HepG2 (cell line): ENCODE results near the gene GSTCD. TPM values are rescaled to one million over a fixed set of nuclear protein-coding genes. Genes with fewer than 3 reads are reported as not detected.

Experiments
- ATAC-seq: fragments of 200-7000 bp; cut with Tn5 transposase; 3 replicates; pipeline ENCODE4 v1.9.1; 2020; ENCODE audit warnings: mild to moderate bottlenecking, moderate library complexity
- BruUV-seq: library from RNA; stranded (reverse); fragments of 400-500 nt; replicated peaks from 2 replicates; lab custom pipeline; 2021; lab: Mats Ljungman, UMichigan
- CTCF ChIA-PET: fragments of 300-600 bp; formaldehyde crosslinking; extraction: SDS; loops from one replicate; lab custom pipeline; 2021; ENCODE audit warnings: low total read pairs, inconsistent platforms, low intra/inter-chr PET ratio; lab: Yijun Ruan, JAX
- POLR2A ChIA-PET: fragments of 350-600 bp; sonication (Branson Sonifier 250); formaldehyde crosslinking; loops from one replicate; lab custom pipeline; 2020; ENCODE audit warnings: antibody characterized with exemption, inconsistent platforms; lab: Yijun Ruan, JAX
- DNase-seq: peaks from one replicate; pipeline ENCODE4 v3.0.0-alpha.2; 2015; ENCODE audit warnings: low spot score
- FAIRE-seq: peaks from 3 replicates; lab custom pipeline; 2011; peaks lifted over from hg19 to GRCh38; lab: Jason Lieb, UNC
- H2AFZ ChIP-seq: one replicate; pipeline ENCODE4 v1.6.1; 2011; ENCODE audit warnings: low read length, inconsistent platforms
- H3K27ac ChIP-seq: fragments of 300-600 bp; 3 replicates; pipeline ENCODE4 v1.8.0; 2011; ENCODE audit warnings: mixed run types, mild to moderate bottlenecking, mixed read lengths, low read length, inconsistent platforms; ENCODE audit not compliant: insufficient read depth; ENCODE audit errors: extremely low read length
- H3K27me3 ChIP-seq, 2 experiments: fragments of 200-600 bp in 1 of 2; 2 replicates in 1 of 2; 3 replicates in 1 of 2; pipeline versions ENCODE4 v1.6.0 to v1.8.0; 2011; ENCODE audit warnings: low read length in 2 of 2, mild to moderate bottlenecking in 2 of 2, moderate library complexity in 2 of 2, inconsistent platforms in 1 of 2; ENCODE audit not compliant: insufficient read depth in 2 of 2, control insufficient read depth in 1 of 2
- H3K36me3 ChIP-seq, 2 experiments: fragments of 200-600 bp in 1 of 2; replicated peaks in 1 of 2; 2 replicates in 1 of 2; 3 replicates in 1 of 2; pipeline versions ENCODE4 v1.5.1 to v1.8.0; 2011; ENCODE audit warnings: low read length in 2 of 2, inconsistent platforms in 1 of 2; ENCODE audit not compliant: insufficient read depth in 2 of 2, control insufficient read depth in 1 of 2
- H3K4me1 ChIP-seq: 2 replicates; pipeline ENCODE4 v1.5.1; 2012; ENCODE audit warnings: low read length, inconsistent platforms; ENCODE audit not compliant: insufficient read depth
- H3K4me2 ChIP-seq: 2 replicates; pipeline ENCODE4 v1.6.0; 2011; ENCODE audit warnings: low read depth, low read length, inconsistent platforms
- H3K4me3 ChIP-seq, 3 experiments: fragments of 200-600 bp in 1 of 3; sonication (generic), shearing (Covaris generic) in 1 of 3; replicated peaks in 1 of 3; 2 replicates each; pipeline ENCODE4 v1.5.1; 2011 to 2016; ENCODE audit warnings: low read length in 3 of 3, inconsistent platforms in 2 of 3, low read depth in 2 of 3, mild to moderate bottlenecking in 2 of 3, control low read depth in 1 of 3, mixed read lengths in 1 of 3; ENCODE audit not compliant: insufficient read depth in 1 of 3
- H3K79me2 ChIP-seq: one replicate; pipeline ENCODE4 v1.6.1; 2011; ENCODE audit warnings: low read length, inconsistent platforms; ENCODE audit not compliant: insufficient read depth
- H3K9ac ChIP-seq: 2 replicates; pipeline ENCODE4 v1.6.0; 2011; ENCODE audit warnings: mild to moderate bottlenecking, low read depth, low read length, inconsistent platforms; ENCODE audit not compliant: insufficient read depth
- H3K9me3 ChIP-seq: 2 replicates; pipeline ENCODE4 v1.5.1; 2012; ENCODE audit warnings: mild to moderate bottlenecking, low read length
- H4K20me1 ChIP-seq: 2 replicates; pipeline ENCODE4 v1.6.0; 2011; ENCODE audit warnings: inconsistent platforms, mild to moderate bottlenecking, low read length, moderate library complexity; ENCODE audit not compliant: insufficient read depth
- ASH2L ChIP-seq: fragments of 300-600, 200-600 bp; sonication (generic); IDR thresholded peaks from 2 replicates; pipeline ENCODE4 v1.7.0; 2017; ENCODE audit warnings: low read depth, mild to moderate bottlenecking, moderate library complexity, mixed read lengths, low read length; ENCODE audit not compliant: insufficient read length
- EZH2 ChIP-seq: conservative IDR thresholded peaks from 2 replicates; pipeline ENCODE4 v1.6.1; 2012; ENCODE audit warnings: mild to moderate bottlenecking, low read depth, low read length, moderate library complexity
- HDAC1 ChIP-seq: sonication (generic); formaldehyde crosslinking; IDR thresholded peaks from 2 replicates; pipeline ENCODE4 v1.5.1; 2020; ENCODE audit warnings: mild to moderate bottlenecking, missing genetic modification reagents
- HOXA7 ChIP-seq: sonication (generic); formaldehyde crosslinking; IDR thresholded peaks from 2 replicates; pipeline ENCODE4 v1.8.1; 2022; ENCODE audit warnings: mild to moderate bottlenecking, missing genetic modification reagents, moderate library complexity
- SALL1 ChIP-seq: sonication (generic); formaldehyde crosslinking; IDR thresholded peaks from 2 replicates; pipeline ENCODE4 v1.8.0; 2022; ENCODE audit warnings: mild to moderate bottlenecking, missing genetic modification reagents
- ZNF292 ChIP-seq: sonication (generic); formaldehyde crosslinking; IDR thresholded peaks from 2 replicates; pipeline ENCODE4 v1.8.1; 2022; ENCODE audit warnings: mild to moderate bottlenecking, low read depth, missing genetic modification reagents, borderline replicate concordance
- ZNF619 ChIP-seq: sonication (generic); formaldehyde crosslinking; IDR thresholded peaks from 2 replicates; pipeline ENCODE4 v1.4.0; 2020; ENCODE audit warnings: mild to moderate bottlenecking, missing genetic modification reagents
- WGBS: methylation state at CpG from one replicate; pipeline ENCODE4 v1.1.6; 2017; ENCODE audit warnings: low lambda C conversion rate; 5-methylcytosine and 5-hydroxymethylcytosine counted together
- in situ Hi-C: cut with HindIII; loops from 2 replicates; pipeline ENCODE4 v1.10.0; 2017; ENCODE audit warnings: low pct_unique_long_range_greater_than_20kb; ENCODE audit not compliant: extremely low pct_ligation_motif_present
- intact Hi-C: fragments of 100-400 bp; cut with micrococcal nuclease; formaldehyde crosslinking; loops from one replicate; pipeline ENCODE4 v1.10.0; 2022; ENCODE audit not compliant: unreplicated experiment
- polyA plus RNA-seq, 8 experiments: library from polyadenylated mRNA; depleted of rRNA in 3 of 8; stranded (reverse) in 7 of 8; unstranded in 1 of 8; fragments of >200 nt; fragmentation: Illumina TruSeq in 4 of 8; extraction: Trizol in 4 of 8; gene quantifications; 2 replicates each; pipeline versions ENCODE4 v1.2.1 to v1.2.3, GENCODE V29; 2011 to 2016; ENCODE audit warnings: low read depth in 4 of 8, missing spikeins in 1 of 8, mixed read lengths in 1 of 8; ENCODE audit not compliant: insufficient read depth in 1 of 8
- total RNA-seq, 5 experiments: library from RNA; depleted of rRNA; stranded (reverse); fragments of >200 nt; fragmentation: Illumina TruSeq; extraction: Trizol; gene quantifications; 2 replicates each; pipeline ENCODE4 v1.2.3, GENCODE V29; 2016; ENCODE audit warnings: low read depth in 1 of 5
- TF ChIP-seq, protein P1 (sequence below): sonication (generic); formaldehyde crosslinking; IDR thresholded peaks from 2 replicates; pipeline ENCODE4 v1.5.1; 2020; ENCODE audit warnings: missing genetic modification reagents, mild to moderate bottlenecking, borderline replicate concordance

Gene GSTCD
- total and polyA plus RNA-seq, 2 of the 13 experiments (the other 11 are each of a cell fraction or from before 2014, with no cell fraction given) = 7.9 to 30.8 TPM

DNA sequence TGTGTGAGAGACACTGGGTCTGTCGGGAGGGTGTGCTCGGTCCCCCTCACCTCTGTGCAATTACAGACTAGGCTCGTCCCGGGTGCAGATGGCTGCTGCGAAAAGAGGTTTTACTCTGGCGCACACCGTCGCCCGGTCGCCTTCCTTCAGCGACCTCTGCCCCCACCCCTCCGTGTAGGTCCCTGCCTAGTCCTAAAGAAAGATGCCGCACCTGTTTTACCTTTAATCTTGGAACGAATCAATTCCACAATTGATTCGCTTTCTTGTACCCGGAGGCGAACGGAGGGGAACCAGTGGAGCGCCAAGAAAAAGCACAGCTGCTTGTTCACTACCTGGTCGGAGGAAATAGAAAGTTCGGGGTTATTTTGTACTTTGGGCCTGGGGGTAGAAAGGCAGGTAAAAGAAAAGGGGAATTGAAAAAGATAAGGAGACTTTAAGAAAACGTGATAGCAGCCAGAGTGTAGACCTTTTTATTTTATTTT is 187.9 kb downstream of the GSTCD start:
- Histone ChIP-seq H4K20me1 (no peaks in the 10 kb centered on the region; the same call in 1 of the 2 replicates), H3K9me3 (no peaks in the 10 kb centered on the region), H3K36me3 (no peaks in the 10 kb centered on the region), H3K27me3 (peaks cover 0 to 34% of the 10 kb centered on the region in 2 experiments; a peak in 2 of 5 replicates), H3K79me2 (no peaks in the 10 kb centered on the region), H3K4me1 (peaks cover 44% of the 10 kb centered on the region), H3K9ac (no peak overlapping the region), H3K4me2 (peak overlapping the region; percentile 86), H3K27ac (no peak overlapping the region), H3K4me3 (peak overlapping the region; percentile 58 to 75 (median 65)), H2AFZ (no peak overlapping the region)
- in situ Hi-C loops (no loop called here), intact Hi-C loops (loop anchor here (5.0 to 10.0 kb wide), 3 partner anchors 192 to 308 kb away; partner anchors contain the start of genes GSTCD and INTS12)
- ChIA-PET CTCF (no interaction called here), POLR2A (no interaction called here)
- BruUV-seq = no TSS peak
- TF ChIP-seq ZNF619 (CRISPR knock-in tag) = no peak
- peak; percentile 46; the same call in 1 of the 2 replicates for TF ChIP-seq HDAC1 (CRISPR knock-in tag)
- TF ChIP-seq SALL1 (CRISPR knock-in tag) = 0 out of 2 replicates have a peak, but pooled peaks have one; percentile 17
- TF ChIP-seq ASH2L = peak; percentile 20
- peak; percentile 26; the same call in 1 of the 2 replicates for TF ChIP-seq ZNF292 (CRISPR knock-in tag)
- no peak for TF ChIP-seq HOXA7
- TF ChIP-seq, protein P1, sequence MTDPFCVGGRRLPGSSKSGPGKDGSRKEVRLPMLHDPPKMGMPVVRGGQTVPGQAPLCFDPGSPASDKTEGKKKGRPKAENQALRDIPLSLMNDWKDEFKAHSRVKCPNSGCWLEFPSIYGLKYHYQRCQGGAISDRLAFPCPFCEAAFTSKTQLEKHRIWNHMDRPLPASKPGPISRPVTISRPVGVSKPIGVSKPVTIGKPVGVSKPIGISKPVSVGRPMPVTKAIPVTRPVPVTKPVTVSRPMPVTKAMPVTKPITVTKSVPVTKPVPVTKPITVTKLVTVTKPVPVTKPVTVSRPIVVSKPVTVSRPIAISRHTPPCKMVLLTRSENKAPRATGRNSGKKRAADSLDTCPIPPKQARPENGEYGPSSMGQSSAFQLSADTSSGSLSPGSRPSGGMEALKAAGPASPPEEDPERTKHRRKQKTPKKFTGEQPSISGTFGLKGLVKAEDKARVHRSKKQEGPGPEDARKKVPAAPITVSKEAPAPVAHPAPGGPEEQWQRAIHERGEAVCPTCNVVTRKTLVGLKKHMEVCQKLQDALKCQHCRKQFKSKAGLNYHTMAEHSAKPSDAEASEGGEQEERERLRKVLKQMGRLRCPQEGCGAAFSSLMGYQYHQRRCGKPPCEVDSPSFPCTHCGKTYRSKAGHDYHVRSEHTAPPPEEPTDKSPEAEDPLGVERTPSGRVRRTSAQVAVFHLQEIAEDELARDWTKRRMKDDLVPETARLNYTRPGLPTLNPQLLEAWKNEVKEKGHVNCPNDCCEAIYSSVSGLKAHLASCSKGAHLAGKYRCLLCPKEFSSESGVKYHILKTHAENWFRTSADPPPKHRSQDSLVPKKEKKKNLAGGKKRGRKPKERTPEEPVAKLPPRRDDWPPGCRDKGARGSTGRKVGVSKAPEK = peak; percentile 53; the same call in 1 of the 2 replicates
- TF ChIP-seq EZH2 = peak; percentile 80; the same call in 1 of the 2 replicates
- ATAC-seq (no peak), DNase-seq (no peak), FAIRE-seq (no peak)
- WGBS = 6% methylated on average over 16 of the region's 22 CpGs

Other genes starting within 250 kb of the GSTCD start
- 70.6 and 115 TPM in 2 replicates for gene PPA2, start 234.7 kb upstream of the GSTCD start, total RNA-seq (2016; rRNA removed; fragmentation: Illumina TruSeq; extraction: Trizol)
- gene PPA2, start 234.7 kb upstream of the GSTCD start, polyA plus RNA-seq (2011; rRNA removed) = 30.4 and 44.2 TPM in 2 replicates
- not detected in 2 replicates for gene ARHGEF38, start 156.2 kb upstream of the GSTCD start, total RNA-seq (2016; rRNA removed; fragmentation: Illumina TruSeq; extraction: Trizol)
- gene ARHGEF38, start 156.2 kb upstream of the GSTCD start, polyA plus RNA-seq (2011; rRNA removed) = not detected in 2 replicates
- 21.1 and 22.9 TPM in 2 replicates for gene INTS12, start 95 bp upstream of the GSTCD start, total RNA-seq (2016; rRNA removed; fragmentation: Illumina TruSeq; extraction: Trizol)
- 16.0 and 20.2 TPM in 2 replicates for gene INTS12, start 95 bp upstream of the GSTCD start, polyA plus RNA-seq (2011; rRNA removed)
- 10.0 and 19.1 TPM in 2 replicates for gene NPNT, start 186.7 kb downstream of the GSTCD start, total RNA-seq (2016; rRNA removed; fragmentation: Illumina TruSeq; extraction: Trizol)
- gene NPNT, start 186.7 kb downstream of the GSTCD start, polyA plus RNA-seq (2011; rRNA removed) = 0.64 and 1.1 TPM in 2 replicates